Measurements from ENCODE around the gene ATOSA. TPM values are rescaled to one million over a fixed set of nuclear protein-coding genes. Genes with fewer than 3 reads are reported as not detected.

ATOSA gene
- total and polyA plus RNA-seq, 12 donors, result 8.7 to 98.1 (median 30.3) TPM

DNA sequence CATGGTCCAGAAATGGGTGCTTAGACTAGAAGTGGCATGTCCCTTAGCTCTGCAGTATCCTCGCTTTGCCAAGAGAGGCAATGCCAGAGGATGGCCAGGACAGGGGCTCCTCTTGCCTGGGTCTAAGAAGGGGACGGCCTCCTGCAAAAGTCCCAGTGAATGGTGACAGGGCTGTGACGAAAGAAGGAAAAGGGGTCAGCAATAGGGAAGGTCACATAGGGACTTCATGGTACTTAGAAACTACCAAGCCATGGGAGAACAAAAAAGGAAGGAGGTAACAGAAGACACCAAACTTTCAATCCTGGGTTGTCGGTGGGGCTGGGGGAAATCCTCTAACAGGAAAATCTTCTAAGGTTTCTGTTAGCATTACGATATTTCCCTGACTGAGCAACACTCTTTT, 36.2 kb upstream of the ATOSA start:
- ATAC-seq, result no peak
- no peaks in the 10 kb centered on the region for H3K36me3 ChIP-seq
- 79 to 86% methylated on average over 5 of the region's 5 CpGs for WGBS, 2 donors
- intact Hi-C loops (cut with DNase I), result no loop called here
- no peaks in the 10 kb centered on the region for H3K9me3 ChIP-seq
- H3K27me3 ChIP-seq, result no peaks in the 10 kb centered on the region
- DNase-seq, result no peak
- H3K4me1 ChIP-seq, result no peaks in the 10 kb centered on the region
- no peak overlapping the region for H3K27ac ChIP-seq
- H3K4me3 ChIP-seq, result no peak overlapping the region
- TF ChIP-seq, protein P1, sequence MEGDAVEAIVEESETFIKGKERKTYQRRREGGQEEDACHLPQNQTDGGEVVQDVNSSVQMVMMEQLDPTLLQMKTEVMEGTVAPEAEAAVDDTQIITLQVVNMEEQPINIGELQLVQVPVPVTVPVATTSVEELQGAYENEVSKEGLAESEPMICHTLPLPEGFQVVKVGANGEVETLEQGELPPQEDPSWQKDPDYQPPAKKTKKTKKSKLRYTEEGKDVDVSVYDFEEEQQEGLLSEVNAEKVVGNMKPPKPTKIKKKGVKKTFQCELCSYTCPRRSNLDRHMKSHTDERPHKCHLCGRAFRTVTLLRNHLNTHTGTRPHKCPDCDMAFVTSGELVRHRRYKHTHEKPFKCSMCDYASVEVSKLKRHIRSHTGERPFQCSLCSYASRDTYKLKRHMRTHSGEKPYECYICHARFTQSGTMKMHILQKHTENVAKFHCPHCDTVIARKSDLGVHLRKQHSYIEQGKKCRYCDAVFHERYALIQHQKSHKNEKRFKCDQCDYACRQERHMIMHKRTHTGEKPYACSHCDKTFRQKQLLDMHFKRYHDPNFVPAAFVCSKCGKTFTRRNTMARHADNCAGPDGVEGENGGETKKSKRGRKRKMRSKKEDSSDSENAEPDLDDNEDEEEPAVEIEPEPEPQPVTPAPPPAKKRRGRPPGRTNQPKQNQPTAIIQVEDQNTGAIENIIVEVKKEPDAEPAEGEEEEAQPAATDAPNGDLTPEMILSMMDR (IDR thresholded peaks at IDR 0.05), result no peak

DNA sequence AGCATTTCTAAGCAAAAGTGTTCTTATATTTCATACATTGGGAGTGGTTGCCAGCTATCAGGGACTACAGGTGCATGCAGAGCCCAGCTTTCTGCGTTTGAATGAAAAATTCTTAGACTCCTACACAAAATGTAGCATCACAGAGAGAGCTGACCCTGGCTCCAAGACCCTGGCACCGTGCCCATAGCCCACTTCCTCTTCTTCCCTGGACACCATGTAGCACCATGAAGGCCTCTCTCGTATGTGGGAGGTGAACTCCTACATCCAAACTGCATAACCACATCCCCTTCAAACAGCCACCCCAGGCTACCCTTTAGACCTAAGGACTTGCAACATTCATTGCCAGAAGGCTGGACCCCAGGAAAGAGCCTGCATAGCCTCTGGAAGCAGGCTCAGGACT, 35.8 kb upstream of the ATOSA start:
- WGBS, 2 donors, result 53 to 59% methylated on average over 3 of the region's 3 CpGs
- no peaks in the 10 kb centered on the region for H3K9me3 ChIP-seq
- no peak overlapping the region for H3K27ac ChIP-seq
- ATAC-seq (no peak), DNase-seq (no peak)
- TF ChIP-seq, protein P1 (IDR thresholded peaks at IDR 0.05), result no peak
- H3K36me3 ChIP-seq, result no peaks in the 10 kb centered on the region
- no peak overlapping the region for H3K4me3 ChIP-seq
- H3K4me1 ChIP-seq, result no peaks in the 10 kb centered on the region
- H3K27me3 ChIP-seq, result no peaks in the 10 kb centered on the region
- intact Hi-C loops (cut with DNase I), result no loop called here

DNA sequence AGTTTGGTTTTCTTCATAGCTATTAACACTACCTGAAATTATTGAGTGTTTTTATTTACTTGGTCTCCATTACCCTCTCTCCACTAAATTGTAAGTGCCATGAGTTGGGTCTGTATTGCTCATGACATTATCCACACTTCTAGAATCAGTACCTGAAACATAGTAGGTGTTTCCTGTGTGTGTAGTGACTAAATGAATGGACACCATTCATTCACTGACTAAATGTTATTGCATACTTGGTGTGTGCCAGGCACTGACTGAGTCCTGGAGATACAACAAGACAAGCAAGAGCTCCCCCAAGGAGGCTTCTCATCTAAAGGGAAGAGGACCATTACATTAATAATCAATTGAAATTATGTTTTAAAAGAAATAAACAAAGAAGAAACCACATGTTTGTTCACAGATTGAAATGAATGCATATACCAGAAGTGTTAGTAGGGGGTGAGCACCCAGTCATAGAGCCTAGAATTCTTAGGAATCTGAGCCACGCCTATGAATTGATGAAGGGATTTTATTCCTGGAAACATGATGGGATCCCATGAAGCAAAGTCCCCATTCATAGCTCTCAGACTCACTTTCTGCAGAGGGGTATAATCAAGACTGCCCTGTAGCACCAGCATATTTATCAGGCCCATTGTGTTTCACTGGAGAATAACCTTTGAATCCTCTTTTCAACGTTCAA, 31.7 kb upstream of the ATOSA start:
- H3K4me1 ChIP-seq, result no peaks in the 10 kb centered on the region
- ATAC-seq (no peak), DNase-seq (no peak)
- H3K4me3 ChIP-seq, result no peak overlapping the region
- no peak overlapping the region for H3K27ac ChIP-seq
- TF ChIP-seq, protein P1 (IDR thresholded peaks at IDR 0.05), result no peak
- H3K9me3 ChIP-seq, result no peaks in the 10 kb centered on the region
- H3K27me3 ChIP-seq, result no peaks in the 10 kb centered on the region
- no peaks in the 10 kb centered on the region for H3K36me3 ChIP-seq
- intact Hi-C loops (cut with DNase I), result no loop called here
- WGBS, 2 donors, result 88 to 90% methylated on average over 2 of the region's 2 CpGs

DNA sequence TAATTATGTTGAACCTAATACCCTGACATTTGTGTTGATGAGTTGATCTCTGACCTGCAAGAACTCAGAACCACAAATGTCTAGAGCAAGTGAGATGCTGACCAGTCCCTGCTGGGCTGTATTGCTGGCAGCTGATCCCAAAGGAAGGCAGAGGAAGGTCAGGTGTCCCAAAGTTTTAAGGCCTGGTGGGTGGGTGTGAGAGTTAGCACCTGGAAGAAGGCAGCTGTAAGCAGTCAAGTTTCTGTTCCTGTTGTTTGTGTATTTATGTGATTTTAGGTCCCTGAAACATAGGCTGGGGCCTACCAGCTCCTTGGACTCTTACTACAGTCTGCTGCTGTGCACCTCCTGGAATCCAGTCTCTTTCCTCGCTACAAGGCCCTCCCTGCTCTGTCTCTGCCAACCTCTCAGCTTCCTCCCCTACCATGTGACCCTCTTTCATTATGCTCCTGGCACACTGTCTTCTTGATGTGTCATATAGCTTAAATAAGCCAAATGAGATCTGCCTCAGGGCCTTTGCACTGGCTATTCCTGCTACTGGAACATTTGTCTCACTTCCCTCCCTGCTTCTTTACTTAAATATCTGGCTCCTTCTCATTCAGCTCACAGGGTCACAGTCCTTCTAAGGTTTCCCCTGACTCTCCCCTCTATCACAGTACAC, 31.0 kb upstream of the ATOSA start:
- H3K9me3 ChIP-seq, result no peaks in the 10 kb centered on the region
- H3K4me1 ChIP-seq, result no peaks in the 10 kb centered on the region
- no peak for ATAC-seq
- no peaks in the 10 kb centered on the region for H3K27me3 ChIP-seq
- no peak overlapping the region for H3K4me3 ChIP-seq
- TF ChIP-seq, protein P1 (IDR thresholded peaks at IDR 0.05), result no peak
- H3K27ac ChIP-seq, result no peak overlapping the region
- H3K36me3 ChIP-seq, result no peaks in the 10 kb centered on the region
- DNase-seq, result no peak
- intact Hi-C loops (cut with DNase I), result no loop called here
- 90 to 100% methylated on average over 1 of the region's 1 CpG for WGBS, 2 donors
